Measurements from ENCODE around the gene ST14. TPM values are rescaled to one million over a fixed set of nuclear protein-coding genes. Genes with fewer than 3 reads are reported as not detected.

The ST14 gene
- total RNA-seq, 4 donors from 2014 or later, result 335 to 641 (median 446) TPM

DNA sequence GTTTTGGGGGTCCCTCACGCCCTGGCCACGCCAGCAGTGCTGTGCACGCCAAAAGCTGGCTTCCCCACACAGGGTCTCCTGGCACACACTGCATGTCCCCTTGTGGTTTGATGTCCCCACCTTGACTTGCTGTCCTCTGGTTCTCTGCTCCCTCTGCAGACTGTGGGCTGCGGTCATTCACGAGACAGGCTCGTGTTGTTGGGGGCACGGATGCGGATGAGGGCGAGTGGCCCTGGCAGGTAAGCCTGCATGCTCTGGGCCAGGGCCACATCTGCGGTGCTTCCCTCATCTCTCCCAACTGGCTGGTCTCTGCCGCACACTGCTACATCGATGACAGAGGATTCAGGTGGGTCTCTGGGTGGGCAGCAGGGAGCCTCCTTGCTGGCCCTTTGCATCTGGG, 40.2 kb downstream of the ST14 start:
- intact Hi-C loops (cut with DNase I; ENCODE audit: low total_unique reads) (no loop called here), in situ Hi-C loops (cut with MboI; ENCODE audit: low pct_ligation_motif_present in 1 of 4, low pct_unique_long_range_greater_than_20kb in 1 of 4, low sequenced_read_pairs in 3 of 4) (loop anchor here (25.0 kb wide), 3 partner anchors 188 to 663 kb away; no protein-coding TSS in a partner anchor)
- Histone ChIP-seq H3K27ac (no peak overlapping the region), H3K4me3 (no peak overlapping the region), H3K4me1 (no peaks in the 10 kb centered on the region), H3K27me3 (no peaks in the 10 kb centered on the region), H3K9me3 (no peaks in the 10 kb centered on the region), H3K36me3 (peaks cover 0 to 29% (median 13%) of the 10 kb centered on the region in 4 donors)
- no peak for TF ChIP-seq POLR2A (IDR thresholded peaks at IDR 0.05)
- TF ChIP-seq, protein P1, sequence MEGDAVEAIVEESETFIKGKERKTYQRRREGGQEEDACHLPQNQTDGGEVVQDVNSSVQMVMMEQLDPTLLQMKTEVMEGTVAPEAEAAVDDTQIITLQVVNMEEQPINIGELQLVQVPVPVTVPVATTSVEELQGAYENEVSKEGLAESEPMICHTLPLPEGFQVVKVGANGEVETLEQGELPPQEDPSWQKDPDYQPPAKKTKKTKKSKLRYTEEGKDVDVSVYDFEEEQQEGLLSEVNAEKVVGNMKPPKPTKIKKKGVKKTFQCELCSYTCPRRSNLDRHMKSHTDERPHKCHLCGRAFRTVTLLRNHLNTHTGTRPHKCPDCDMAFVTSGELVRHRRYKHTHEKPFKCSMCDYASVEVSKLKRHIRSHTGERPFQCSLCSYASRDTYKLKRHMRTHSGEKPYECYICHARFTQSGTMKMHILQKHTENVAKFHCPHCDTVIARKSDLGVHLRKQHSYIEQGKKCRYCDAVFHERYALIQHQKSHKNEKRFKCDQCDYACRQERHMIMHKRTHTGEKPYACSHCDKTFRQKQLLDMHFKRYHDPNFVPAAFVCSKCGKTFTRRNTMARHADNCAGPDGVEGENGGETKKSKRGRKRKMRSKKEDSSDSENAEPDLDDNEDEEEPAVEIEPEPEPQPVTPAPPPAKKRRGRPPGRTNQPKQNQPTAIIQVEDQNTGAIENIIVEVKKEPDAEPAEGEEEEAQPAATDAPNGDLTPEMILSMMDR (IDR thresholded peaks at IDR 0.05), result no peak
- no peak for TF ChIP-seq POLR2AphosphoS5 (IDR thresholded peaks at IDR 0.05)
- no peak for TF ChIP-seq EP300 (IDR thresholded peaks at IDR 0.05; ENCODE audit: low read depth)
- 93% methylated on average over 12 of the region's 12 CpGs; no CpG with 5 or more reads in 1 of the 2 donors for WGBS, 2 donors (ENCODE audit: low coverage in 1 of 2)
- DNase-seq, result no peak

DNA sequence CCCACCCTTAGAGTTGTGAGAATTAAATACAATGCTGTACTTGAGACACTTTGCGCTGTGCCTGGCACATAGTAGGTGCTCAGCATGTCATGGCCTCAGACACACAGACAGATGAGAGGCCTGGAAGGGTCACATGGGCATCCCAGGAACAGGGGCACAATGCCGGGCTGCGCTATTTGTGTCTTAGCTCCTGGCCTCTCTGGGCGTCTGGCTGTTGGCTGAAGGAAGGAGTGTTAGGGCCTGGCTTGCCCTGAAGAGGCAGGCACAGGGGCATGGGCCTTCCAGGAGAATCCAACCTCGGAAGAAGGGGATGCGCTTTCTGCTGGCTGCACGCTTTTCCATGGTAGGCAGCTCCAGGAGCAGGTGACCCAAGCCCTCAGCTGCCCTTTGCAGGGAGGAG, 41.4 kb downstream of the ST14 start:
- 93% methylated on average over 7 of the region's 7 CpGs; no CpG with 5 or more reads in 1 of the 2 donors for WGBS, 2 donors (ENCODE audit: low coverage in 1 of 2)
- peaks cover 0 to 3% (median 0%) of the 10 kb centered on the region in 4 donors for H3K4me1 ChIP-seq
- in situ Hi-C loops (cut with MboI; ENCODE audit: low pct_ligation_motif_present in 1 of 4, low pct_unique_long_range_greater_than_20kb in 1 of 4, low sequenced_read_pairs in 3 of 4) (loop anchor here (25.0 kb wide), 3 partner anchors 186 to 661 kb away; no protein-coding TSS in a partner anchor), intact Hi-C loops (cut with DNase I; ENCODE audit: low total_unique reads) (no loop called here)
- H3K36me3 ChIP-seq, result peaks cover 0 to 24% (median 12%) of the 10 kb centered on the region in 4 donors
- no peaks in the 10 kb centered on the region for H3K27me3 ChIP-seq
- no peak for TF ChIP-seq POLR2A (IDR thresholded peaks at IDR 0.05)
- TF ChIP-seq POLR2AphosphoS5 (IDR thresholded peaks at IDR 0.05), result no peak
- TF ChIP-seq EP300 (IDR thresholded peaks at IDR 0.05; ENCODE audit: low read depth), result no peak
- TF ChIP-seq, protein P1 (IDR thresholded peaks at IDR 0.05), result no peak
- H3K9me3 ChIP-seq, result no peaks in the 10 kb centered on the region
- no peak overlapping the region for H3K27ac ChIP-seq
- no peak overlapping the region for H3K4me3 ChIP-seq
- no peak for DNase-seq

DNA sequence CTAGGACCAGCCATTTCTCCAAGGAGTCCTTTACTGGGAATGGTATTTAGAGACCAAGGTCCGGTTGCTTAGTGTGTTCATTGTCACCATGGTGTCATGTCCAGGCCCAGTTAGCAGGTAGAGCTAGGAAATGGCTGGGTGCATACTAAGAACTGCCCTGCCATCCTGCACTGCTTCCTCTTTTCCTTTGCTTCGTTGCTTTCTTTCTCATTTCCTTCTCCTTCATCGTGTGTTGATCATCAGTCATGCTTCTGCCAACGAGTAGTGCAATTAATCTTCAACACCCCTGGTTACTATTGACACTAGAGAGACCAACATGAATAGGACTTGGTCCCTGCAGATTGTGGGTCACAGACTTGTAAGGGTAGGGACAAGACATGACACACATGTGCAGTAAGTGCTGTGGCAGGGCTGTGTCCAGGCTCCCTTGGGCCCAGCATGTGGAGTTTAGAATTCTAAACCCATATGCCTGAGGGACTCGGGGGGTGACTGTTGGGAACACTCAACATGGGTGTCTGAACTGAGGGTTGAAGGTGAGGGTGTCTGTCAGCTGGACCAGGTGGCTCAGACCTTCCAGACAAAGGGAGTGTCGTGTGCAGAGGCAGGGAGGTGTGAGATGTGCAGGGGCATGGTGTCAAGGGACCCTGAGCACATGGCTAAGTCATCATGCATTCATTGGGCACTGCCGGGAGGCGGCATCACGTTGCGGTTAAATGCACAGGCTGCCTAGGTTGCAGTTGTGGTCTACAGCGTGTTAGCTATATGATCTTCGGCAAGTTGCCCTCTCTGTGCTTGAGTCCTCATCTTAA, 42.6 kb downstream of the ST14 start:
- Histone ChIP-seq H3K9me3 (no peaks in the 10 kb centered on the region), H3K27ac (no peak overlapping the region), H3K27me3 (no peaks in the 10 kb centered on the region), H3K4me3 (no peak overlapping the region), H3K36me3 (peaks cover 0 to 23% (median 7%) of the 10 kb centered on the region in 4 donors), H3K4me1 (peaks cover 0 to 9% (median 2%) of the 10 kb centered on the region in 4 donors)
- 49 to 72% methylated on average over 5 to 12 of the region's 12 CpGs for WGBS, 2 donors (ENCODE audit: low coverage in 1 of 2)
- in situ Hi-C loops (cut with MboI; ENCODE audit: low pct_ligation_motif_present in 1 of 4, low pct_unique_long_range_greater_than_20kb in 1 of 4, low sequenced_read_pairs in 3 of 4) (loop anchor here (25.0 kb wide), 3 partner anchors 185 to 660 kb away; no protein-coding TSS in a partner anchor), intact Hi-C loops (cut with DNase I; ENCODE audit: low total_unique reads) (no loop called here)
- no peak for TF ChIP-seq EP300 (IDR thresholded peaks at IDR 0.05; ENCODE audit: low read depth)
- TF ChIP-seq, protein P1 (IDR thresholded peaks at IDR 0.05), result no peak
- TF ChIP-seq POLR2AphosphoS5 (IDR thresholded peaks at IDR 0.05), result no peak
- TF ChIP-seq POLR2A (IDR thresholded peaks at IDR 0.05), result no peak
- no peak for DNase-seq

DNA sequence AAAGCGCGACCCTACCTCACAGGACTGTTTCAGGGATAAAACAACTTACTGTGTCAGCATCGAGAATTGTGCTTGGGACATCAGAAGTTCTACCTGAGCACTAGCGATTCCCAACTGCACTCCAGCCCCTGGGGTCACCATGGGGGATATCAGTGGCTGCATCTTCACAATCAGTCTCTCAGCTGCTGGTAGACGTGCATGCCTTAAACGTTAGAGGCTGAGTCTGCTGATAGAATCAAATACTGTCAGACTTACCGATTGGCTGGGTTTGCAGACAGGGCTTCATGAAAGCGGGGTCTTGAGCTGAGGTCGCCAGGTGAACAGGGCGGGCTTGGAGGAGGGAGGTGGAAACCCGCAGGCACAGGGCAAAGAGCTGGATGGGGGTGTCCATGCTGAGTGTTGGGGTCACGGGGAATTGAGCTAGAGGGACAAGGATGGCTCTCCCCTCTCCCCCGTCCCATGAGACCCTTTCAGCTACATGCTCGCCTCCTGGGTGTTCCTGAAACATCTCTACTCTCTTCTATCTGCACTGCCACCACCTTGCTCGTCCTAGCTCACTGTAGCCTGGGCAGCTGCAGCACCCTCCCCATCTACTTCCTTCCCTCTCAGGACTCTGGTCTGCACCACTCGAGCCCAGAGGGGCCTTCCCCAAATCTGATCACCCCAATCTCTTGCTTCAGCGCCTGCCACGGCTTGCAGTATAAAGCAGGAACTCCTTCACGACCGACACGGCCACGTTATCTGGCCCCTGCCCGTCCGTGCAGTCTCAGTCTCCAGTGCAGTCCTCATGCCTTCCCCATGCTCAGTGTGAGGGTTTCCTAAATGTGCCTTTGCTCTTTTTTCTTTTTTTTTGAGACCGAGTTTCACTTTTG, 43.5 kb downstream of the ST14 start:
- Histone ChIP-seq H3K9me3 (no peaks in the 10 kb centered on the region), H3K4me3 (no peak overlapping the region), H3K27me3 (no peaks in the 10 kb centered on the region), H3K27ac (no peak overlapping the region), H3K36me3 (peaks cover 0 to 23% (median 4%) of the 10 kb centered on the region in 4 donors), H3K4me1 (peaks cover 0 to 9% (median 2%) of the 10 kb centered on the region in 4 donors)
- TF ChIP-seq EP300 (IDR thresholded peaks at IDR 0.05; ENCODE audit: low read depth) (no peak), POLR2AphosphoS5 (IDR thresholded peaks at IDR 0.05) (no peak), POLR2A (IDR thresholded peaks at IDR 0.05) (no peak)
- TF ChIP-seq, protein P1 (IDR thresholded peaks at IDR 0.05), result no peak
- no peak for DNase-seq
- WGBS, 2 donors (ENCODE audit: low coverage in 1 of 2), result 30 to 81% methylated on average over 2 to 25 of the region's 25 CpGs
- in situ Hi-C loops (cut with MboI; ENCODE audit: low pct_ligation_motif_present in 1 of 4, low pct_unique_long_range_greater_than_20kb in 1 of 4, low sequenced_read_pairs in 3 of 4) (loop anchor here (25.0 kb wide), 3 partner anchors 184 to 659 kb away; no protein-coding TSS in a partner anchor), intact Hi-C loops (cut with DNase I; ENCODE audit: low total_unique reads) (no loop called here)
